NB4 (cell line): ENCODE results near the gene ENDOU.

Experiments
- MAX ChIP-seq: IDR thresholded peaks from 2 replicates; pipeline ENCODE4 v1.6.1; 2011; ENCODE audit warnings: low read depth, low read length
- TF ChIP-seq, protein P1 (sequence below): IDR thresholded peaks from one replicate; pipeline ENCODE4 v1.5.1; 2012; ENCODE audit warnings: low read depth, low read length

DNA sequence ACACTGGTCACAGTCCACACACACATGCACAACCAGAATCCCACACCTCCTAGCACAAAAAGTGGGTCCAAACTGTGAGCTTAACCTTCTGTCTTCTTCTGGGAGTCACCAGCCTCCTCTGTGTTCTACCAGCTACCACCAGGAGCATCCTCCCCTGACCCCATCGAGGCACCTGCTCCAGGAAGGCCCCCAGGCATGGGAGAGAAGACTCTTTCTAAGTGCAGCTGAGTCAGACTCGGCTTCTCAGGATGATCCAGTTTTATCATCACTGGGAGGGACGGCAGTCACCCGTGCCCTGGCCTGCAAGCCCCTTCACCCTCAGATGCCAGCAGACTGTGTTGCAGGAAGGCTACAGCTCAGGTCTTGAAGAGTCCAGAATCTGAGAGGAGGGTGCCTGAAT is 7.9 kb upstream of the ENDOU start:
- TF ChIP-seq, protein P1, sequence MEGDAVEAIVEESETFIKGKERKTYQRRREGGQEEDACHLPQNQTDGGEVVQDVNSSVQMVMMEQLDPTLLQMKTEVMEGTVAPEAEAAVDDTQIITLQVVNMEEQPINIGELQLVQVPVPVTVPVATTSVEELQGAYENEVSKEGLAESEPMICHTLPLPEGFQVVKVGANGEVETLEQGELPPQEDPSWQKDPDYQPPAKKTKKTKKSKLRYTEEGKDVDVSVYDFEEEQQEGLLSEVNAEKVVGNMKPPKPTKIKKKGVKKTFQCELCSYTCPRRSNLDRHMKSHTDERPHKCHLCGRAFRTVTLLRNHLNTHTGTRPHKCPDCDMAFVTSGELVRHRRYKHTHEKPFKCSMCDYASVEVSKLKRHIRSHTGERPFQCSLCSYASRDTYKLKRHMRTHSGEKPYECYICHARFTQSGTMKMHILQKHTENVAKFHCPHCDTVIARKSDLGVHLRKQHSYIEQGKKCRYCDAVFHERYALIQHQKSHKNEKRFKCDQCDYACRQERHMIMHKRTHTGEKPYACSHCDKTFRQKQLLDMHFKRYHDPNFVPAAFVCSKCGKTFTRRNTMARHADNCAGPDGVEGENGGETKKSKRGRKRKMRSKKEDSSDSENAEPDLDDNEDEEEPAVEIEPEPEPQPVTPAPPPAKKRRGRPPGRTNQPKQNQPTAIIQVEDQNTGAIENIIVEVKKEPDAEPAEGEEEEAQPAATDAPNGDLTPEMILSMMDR, result no peak
- TF ChIP-seq MAX, result no peak
